Neutrophil (primary cell): ENCODE results near the gene FBXL17.

Experiments
- H3K27ac ChIP-seq: fragments of 200-600 bp; sonication (generic); 2 replicates; pipeline ENCODE4 v1.5.1; 2016; ENCODE audit warnings: mild to moderate bottlenecking, moderate library complexity
- H3K27me3 ChIP-seq: fragments of 200-600 bp; sonication (generic); 2 replicates; pipeline ENCODE4 v1.6.0; 2016; ENCODE audit warnings: mild to moderate bottlenecking
- H3K36me3 ChIP-seq: fragments of 200-600 bp; sonication (generic); 2 replicates; pipeline ENCODE4 v1.5.1; 2017
- H3K4me1 ChIP-seq, 2 experiments: fragments of 200-600 bp in 1 of 2; sonication (generic) in 1 of 2; 1 replicate in 1 of 2; 2 replicates in 1 of 2; pipeline versions ENCODE4 v1.5.1 to v1.6.1; 2013 to 2016; ENCODE audit warnings: low read depth in 1 of 2, low read length in 1 of 2, mild to moderate bottlenecking in 1 of 2, moderate library complexity in 1 of 2; ENCODE audit not compliant: control insufficient read depth in 1 of 2, insufficient read depth in 1 of 2
- H3K4me3 ChIP-seq, 2 experiments: fragments of 200-600 bp in 1 of 2; sonication (generic) in 1 of 2; 1 replicate in 1 of 2; 2 replicates in 1 of 2; pipeline ENCODE4 v1.5.1; 2013 to 2016; ENCODE audit warnings: low read depth in 1 of 2, low read length in 1 of 2, mild to moderate bottlenecking in 1 of 2, moderate library complexity in 1 of 2
- H3K9me3 ChIP-seq: fragments of 200-600 bp; sonication (generic); 2 replicates; pipeline ENCODE4 v1.5.1; 2016
- CTCF ChIP-seq: fragments of 200-600 bp; sonication (generic); IDR thresholded peaks from 2 replicates; pipeline ENCODE4 v1.5.1; 2016; ENCODE audit warnings: antibody characterized with exemption

Gene FBXL17

GRCh38 chr5:108361239-108361638, 20.7 kb downstream of the FBXL17 start:
- no peaks in the 10 kb centered on the region for H3K4me1 ChIP-seq
- no peak for TF ChIP-seq CTCF
- peaks cover 12% of the 10 kb centered on the region for H3K36me3 ChIP-seq
- H3K9me3 ChIP-seq = no peaks in the 10 kb centered on the region
- H3K27me3 ChIP-seq = no peaks in the 10 kb centered on the region
- no peak overlapping the region for H3K4me3 ChIP-seq
- no peak overlapping the region for H3K27ac ChIP-seq

GRCh38 chr5:108360280-108360679, 21.6 kb downstream of the FBXL17 start:
- no peak for TF ChIP-seq CTCF
- Histone ChIP-seq H3K9me3 (no peaks in the 10 kb centered on the region), H3K36me3 (peaks cover 12% of the 10 kb centered on the region), H3K4me1 (no peaks in the 10 kb centered on the region), H3K27ac (no peak overlapping the region), H3K4me3 (no peak overlapping the region), H3K27me3 (no peaks in the 10 kb centered on the region)

- Histone ChIP-seq H3K36me3 (no peaks in the 10 kb centered on the region), H3K27ac (no peak overlapping the region), H3K4me1 (no peaks in the 10 kb centered on the region), H3K9me3 (no peaks in the 10 kb centered on the region), H3K27me3 (no peaks in the 10 kb centered on the region), H3K4me3 (no peak overlapping the region)
- no peak for TF ChIP-seq CTCF
Observed at GRCh38 chr5:108356286-108356685, 25.6 kb downstream of the FBXL17 start.

GRCh38 chr5:108353087-108353486, 28.8 kb downstream of the FBXL17 start:
- Histone ChIP-seq H3K27ac (no peak overlapping the region), H3K27me3 (no peaks in the 10 kb centered on the region), H3K4me3 (no peak overlapping the region), H3K4me1 (no peaks in the 10 kb centered on the region), H3K36me3 (no peaks in the 10 kb centered on the region), H3K9me3 (no peaks in the 10 kb centered on the region)
- no peak for TF ChIP-seq CTCF

- peaks cover 23 to 25% of the 10 kb centered on the region in 2 experiments for H3K4me1 ChIP-seq
- H3K27me3 ChIP-seq = no peaks in the 10 kb centered on the region
- no peaks in the 10 kb centered on the region for H3K9me3 ChIP-seq
- peak overlapping the region; percentile 10 for H3K27ac ChIP-seq
- H3K36me3 ChIP-seq = peaks cover 3% of the 10 kb centered on the region
- no peak for TF ChIP-seq CTCF
- H3K4me3 ChIP-seq = no peak overlapping the region
Observed at GRCh38 chr5:108345541-108346171, 36.2 kb downstream of the FBXL17 start.
